Caco-2 (cell line): Measurements from ENCODE around the gene MTHFSD. TPM values are rescaled to one million over a fixed set of nuclear protein-coding genes. Genes with fewer than 3 reads are reported as not detected.

Experiments used
- BruUV-seq: library from RNA; stranded (reverse); fragments of 400-500 nt; replicated peaks from 2 replicates; lab custom pipeline; 2021; lab: Mats Ljungman, UMichigan
- CTCF ChIA-PET: fragments of 300-600 bp; sonication (Branson Sonifier 250); formaldehyde crosslinking; loops from one replicate; lab custom pipeline; 2022; ENCODE audit warnings: antibody characterized with exemption; lab: Charles Lee
- POLR2A ChIA-PET: fragments of 300-600 bp; sonication (Branson Sonifier 250); formaldehyde crosslinking; loops from one replicate; lab custom pipeline; 2022; ENCODE audit warnings: antibody characterized with exemption; lab: Charles Lee
- DNase-seq, 2 experiments: peaks; one replicate each; pipeline versions ENCODE4 v3.0.0 to v3.0.0-alpha.2; 2020 to 2022
- H3K27me3 ChIP-seq: replicated peaks from 2 replicates; pipeline ENCODE4 v1.6.0; 2011; ENCODE audit warnings: low read length; ENCODE audit not compliant: control insufficient read depth, insufficient read depth
- H3K36me3 ChIP-seq: 2 replicates; pipeline ENCODE4 v1.5.1; 2011; ENCODE audit warnings: low read length; ENCODE audit not compliant: control insufficient read depth, insufficient read depth
- H3K4me1 ChIP-seq: fragments of 250-450 bp; sonication (Bioruptor Pico); 2 replicates; pipeline ENCODE4 v1.5.1; 2020; ENCODE audit warnings: mild to moderate bottlenecking
- H3K4me3 ChIP-seq: 2 replicates; pipeline ENCODE4 v1.5.1; 2011; ENCODE audit warnings: low read depth, mild to moderate bottlenecking, control low read depth, low read length
- H3K9me3 ChIP-seq: fragments of 250-450 bp; sonication (Bioruptor Pico); 2 replicates; pipeline ENCODE4 v1.5.1; 2020; ENCODE audit warnings: mild to moderate bottlenecking, moderate library complexity
- H3K27ac Mint-ChIP-seq: one replicate; pipeline ENCODE4 v1.8.0; 2022; ENCODE audit warnings: mixed read lengths; ENCODE audit not compliant: unreplicated experiment
- H3K27me3 Mint-ChIP-seq: one replicate; pipeline ENCODE4 v1.8.0; 2022; ENCODE audit warnings: mixed read lengths; ENCODE audit not compliant: insufficient read depth, unreplicated experiment
- H3K36me3 Mint-ChIP-seq: one replicate; pipeline ENCODE4 v1.8.0; 2022; ENCODE audit warnings: mild to moderate bottlenecking, mixed read lengths; ENCODE audit not compliant: insufficient read depth, unreplicated experiment
- H3K4me1 Mint-ChIP-seq: one replicate; pipeline ENCODE4 v1.8.0; 2022; ENCODE audit warnings: low read depth, mixed read lengths; ENCODE audit not compliant: unreplicated experiment
- H3K4me3 Mint-ChIP-seq: one replicate; pipeline ENCODE4 v1.8.0; 2022; ENCODE audit warnings: mild to moderate bottlenecking, moderate library complexity, mixed read lengths; ENCODE audit not compliant: unreplicated experiment
- H3K9me3 Mint-ChIP-seq: one replicate; pipeline ENCODE4 v1.8.0; 2022; ENCODE audit warnings: mixed read lengths; ENCODE audit not compliant: unreplicated experiment
- CTCF ChIP-seq, 2 experiments: fragments of 200-600 bp in 1 of 2; IDR thresholded peaks; 1 replicate in 1 of 2; 2 replicates in 1 of 2; pipeline versions ENCODE4 v1.5.1 to v1.8.0; 2011 to 2022; ENCODE audit warnings: antibody characterized with exemption in 1 of 2, control low read depth in 1 of 2, inconsistent platforms in 1 of 2, low read depth in 1 of 2, low read length in 1 of 2, mild to moderate bottlenecking in 1 of 2, moderate library complexity in 1 of 2; ENCODE audit not compliant: insufficient read depth in 1 of 2, severe bottlenecking in 1 of 2, unreplicated experiment in 1 of 2
- intact Hi-C: fragments of 100-400 bp; cut with micrococcal nuclease; formaldehyde crosslinking; loops from one replicate; pipeline ENCODE4 v1.10.0; 2022; ENCODE audit not compliant: unreplicated experiment
- total RNA-seq: library from RNA; stranded (reverse); gene quantifications from 2 replicates; pipeline ENCODE4 v1.2.3, GENCODE V29; 2022

MTHFSD gene
- total RNA-seq, 1 experiment from 2014 or later, result 33.0 TPM

- intact Hi-C loops, result loop anchor here (5.0 kb wide), 1 partner anchor 702 kb away; no protein-coding TSS in a partner anchor
- DNase-seq, result no peak
- Mint-ChIP-seq H3K27ac (no peak overlapping the region), H3K4me3 (no peak overlapping the region), H3K9me3 (no peaks in the 10 kb centered on the region), H3K4me1 (no peaks in the 10 kb centered on the region), H3K36me3 (no peaks in the 10 kb centered on the region), H3K27me3 (peaks cover 25% of the 10 kb centered on the region)
- Histone ChIP-seq H3K36me3 (no peaks in the 10 kb centered on the region), H3K9me3 (no peaks in the 10 kb centered on the region), H3K4me3 (no peak overlapping the region), H3K27me3 (peaks cover 1% of the 10 kb centered on the region; the same call in 1 of the 2 replicates), H3K4me1 (no peaks in the 10 kb centered on the region)
- no TSS peak for BruUV-seq
- no peak for TF ChIP-seq CTCF (IDR thresholded peaks at IDR 0.05; ENCODE audit: insufficient read depth in 1 of 2, low read depth in 1 of 2, low read length in 1 of 2, severe bottlenecking in 1 of 2, unreplicated experiment in 1 of 2)
- CTCF ChIA-PET, result interaction anchor here (1.0 to 2.1 kb wide), 3 partner anchors 178 to 436 kb away, joined by 3 to 5 read pairs (median 4); no protein-coding TSS in a partner anchor
- POLR2A ChIA-PET, result no interaction called here
Measured at GRCh38 chr16:86519007-86519648, 35.9 kb downstream of the MTHFSD start.

GRCh38 chr16:86517652-86518258 is 37.3 kb downstream of the MTHFSD start:
- ChIA-PET CTCF (interaction anchor here (0.6 to 2.3 kb wide), 12 partner anchors 175 to 755 kb away, joined by 3 to 18 read pairs (median 5); no protein-coding TSS in a partner anchor), POLR2A (no interaction called here)
- Mint-ChIP-seq H3K27me3 (peaks cover 26% of the 10 kb centered on the region), H3K4me3 (no peak overlapping the region), H3K36me3 (no peaks in the 10 kb centered on the region), H3K4me1 (no peaks in the 10 kb centered on the region), H3K27ac (no peak overlapping the region), H3K9me3 (no peaks in the 10 kb centered on the region)
- Histone ChIP-seq H3K4me1 (no peaks in the 10 kb centered on the region), H3K36me3 (no peaks in the 10 kb centered on the region), H3K9me3 (no peaks in the 10 kb centered on the region), H3K4me3 (no peak overlapping the region), H3K27me3 (peaks cover 1% of the 10 kb centered on the region; the same call in 1 of the 2 replicates)
- intact Hi-C loops, result loop anchor here (1.0 to 5.0 kb wide), 2 partner anchors 177 to 700 kb away; no protein-coding TSS in a partner anchor
- BruUV-seq, result no TSS peak
- TF ChIP-seq CTCF (IDR thresholded peaks at IDR 0.05; ENCODE audit: insufficient read depth in 1 of 2, low read depth in 1 of 2, low read length in 1 of 2, severe bottlenecking in 1 of 2, unreplicated experiment in 1 of 2), result peak; percentile 86 to 96
- DNase-seq, result peak; percentile 74 to 76

GRCh38 chr16:86517033-86517432 is 38.0 kb downstream of the MTHFSD start:
- Mint-ChIP-seq H3K36me3 (no peaks in the 10 kb centered on the region), H3K4me3 (no peak overlapping the region), H3K27me3 (peaks cover 26% of the 10 kb centered on the region), H3K9me3 (no peaks in the 10 kb centered on the region), H3K4me1 (no peaks in the 10 kb centered on the region), H3K27ac (no peak overlapping the region)
- Histone ChIP-seq H3K27me3 (peaks cover 1% of the 10 kb centered on the region; the same call in 1 of the 2 replicates), H3K4me3 (no peak overlapping the region), H3K9me3 (no peaks in the 10 kb centered on the region), H3K36me3 (no peaks in the 10 kb centered on the region), H3K4me1 (no peaks in the 10 kb centered on the region)
- POLR2A ChIA-PET, result no interaction called here
- intact Hi-C loops, result loop anchor here (1.0 to 5.0 kb wide), 2 partner anchors 177 to 700 kb away; no protein-coding TSS in a partner anchor
- CTCF ChIA-PET, result interaction anchor here (1.0 to 2.3 kb wide), 4 partner anchors 175 to 444 kb away, joined by 5 to 18 read pairs (median 6); no protein-coding TSS in a partner anchor
- BruUV-seq, result no TSS peak
- no peak for DNase-seq
- no peak for TF ChIP-seq CTCF (IDR thresholded peaks at IDR 0.05; ENCODE audit: insufficient read depth in 1 of 2, low read depth in 1 of 2, low read length in 1 of 2, severe bottlenecking in 1 of 2, unreplicated experiment in 1 of 2)
